Measurements from ENCODE around the gene STAB2.

Gene STAB2

DNA sequence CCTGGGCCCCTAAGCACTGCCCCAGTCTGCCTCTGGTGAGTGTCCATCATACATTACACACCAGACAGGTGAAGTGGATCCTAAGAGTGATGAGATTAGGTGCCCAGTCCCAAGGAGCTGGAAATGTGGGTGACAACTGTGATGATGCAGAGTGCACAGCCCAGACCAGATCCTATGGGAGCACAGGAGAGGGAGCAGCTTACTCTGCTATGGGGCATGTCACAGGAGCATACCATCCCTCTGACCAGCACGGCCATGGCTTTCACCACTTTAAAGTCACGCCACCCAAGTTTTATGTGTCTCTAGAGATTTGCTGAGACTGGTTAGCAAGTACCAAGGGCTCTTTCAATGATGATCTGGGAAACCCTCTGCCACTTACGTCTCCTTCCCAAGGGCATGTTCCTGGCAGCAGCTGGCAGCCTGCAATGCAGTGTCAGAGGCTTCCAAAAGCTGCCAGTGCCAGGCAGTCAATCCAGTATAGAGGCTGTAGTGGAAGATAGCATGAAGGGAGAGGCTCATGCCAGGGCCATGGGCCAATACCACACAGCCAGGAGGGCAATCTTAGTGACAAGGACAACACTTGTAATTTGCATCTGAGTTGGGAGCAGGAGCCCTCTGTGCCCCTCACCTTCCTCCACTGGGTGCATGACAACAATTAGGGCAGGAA lies 40.2 kb downstream of the STAB2 start:
- no peak overlapping the region for H3K4me3 ChIP-seq (ENCODE audit: control insufficient read depth, low read depth, low read length)
- DNase-seq (ENCODE audit: low read depth) = no peak

DNA sequence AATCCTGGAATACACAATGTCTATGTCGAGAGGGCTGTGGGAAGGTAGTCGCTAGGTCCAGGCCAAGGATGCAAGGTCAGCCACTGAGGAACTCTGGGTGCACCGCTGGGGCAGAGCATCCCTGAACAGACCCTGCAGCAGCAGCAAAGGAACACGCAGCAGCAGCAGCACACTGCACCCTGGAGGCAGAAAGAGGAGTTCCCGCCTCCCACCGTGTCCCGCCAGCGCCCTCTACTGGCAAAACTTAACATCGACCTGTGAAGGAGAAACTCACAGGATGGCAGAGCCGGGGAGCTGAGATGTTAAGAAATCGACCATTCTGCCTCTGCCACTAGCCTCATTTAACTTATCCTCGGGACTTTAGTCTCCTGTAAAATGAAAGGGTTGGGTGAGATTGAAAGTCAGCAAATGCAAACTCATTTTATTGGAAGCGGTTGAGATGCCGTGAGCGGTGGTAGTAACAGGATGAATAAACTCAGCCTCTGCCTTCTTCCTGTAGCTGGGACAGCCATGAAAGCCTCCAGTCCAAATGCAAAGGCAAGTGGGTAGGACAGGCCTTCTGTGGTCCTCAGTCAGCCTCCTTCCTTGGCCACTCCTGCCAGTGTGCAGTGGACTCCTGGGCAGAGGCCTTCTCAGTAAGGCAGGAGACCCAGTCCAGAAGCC lies 45.6 kb downstream of the STAB2 start:
- no peak overlapping the region for H3K4me3 ChIP-seq (ENCODE audit: control insufficient read depth, low read depth, low read length)
- DNase-seq (ENCODE audit: low read depth) = no peak
- TF ChIP-seq, protein P1, sequence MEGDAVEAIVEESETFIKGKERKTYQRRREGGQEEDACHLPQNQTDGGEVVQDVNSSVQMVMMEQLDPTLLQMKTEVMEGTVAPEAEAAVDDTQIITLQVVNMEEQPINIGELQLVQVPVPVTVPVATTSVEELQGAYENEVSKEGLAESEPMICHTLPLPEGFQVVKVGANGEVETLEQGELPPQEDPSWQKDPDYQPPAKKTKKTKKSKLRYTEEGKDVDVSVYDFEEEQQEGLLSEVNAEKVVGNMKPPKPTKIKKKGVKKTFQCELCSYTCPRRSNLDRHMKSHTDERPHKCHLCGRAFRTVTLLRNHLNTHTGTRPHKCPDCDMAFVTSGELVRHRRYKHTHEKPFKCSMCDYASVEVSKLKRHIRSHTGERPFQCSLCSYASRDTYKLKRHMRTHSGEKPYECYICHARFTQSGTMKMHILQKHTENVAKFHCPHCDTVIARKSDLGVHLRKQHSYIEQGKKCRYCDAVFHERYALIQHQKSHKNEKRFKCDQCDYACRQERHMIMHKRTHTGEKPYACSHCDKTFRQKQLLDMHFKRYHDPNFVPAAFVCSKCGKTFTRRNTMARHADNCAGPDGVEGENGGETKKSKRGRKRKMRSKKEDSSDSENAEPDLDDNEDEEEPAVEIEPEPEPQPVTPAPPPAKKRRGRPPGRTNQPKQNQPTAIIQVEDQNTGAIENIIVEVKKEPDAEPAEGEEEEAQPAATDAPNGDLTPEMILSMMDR (IDR thresholded peaks at IDR 0.05; ENCODE audit: control insufficient read depth, insufficient read depth, low read depth, low read length, missing control alignments) = peak; percentile 91

More for the DNA sequence above, 40.2 kb downstream of the STAB2 start:
- TF ChIP-seq, protein P1 (IDR thresholded peaks at IDR 0.05; ENCODE audit: control insufficient read depth, insufficient read depth, low read depth, low read length, missing control alignments) = no peak

DNA sequence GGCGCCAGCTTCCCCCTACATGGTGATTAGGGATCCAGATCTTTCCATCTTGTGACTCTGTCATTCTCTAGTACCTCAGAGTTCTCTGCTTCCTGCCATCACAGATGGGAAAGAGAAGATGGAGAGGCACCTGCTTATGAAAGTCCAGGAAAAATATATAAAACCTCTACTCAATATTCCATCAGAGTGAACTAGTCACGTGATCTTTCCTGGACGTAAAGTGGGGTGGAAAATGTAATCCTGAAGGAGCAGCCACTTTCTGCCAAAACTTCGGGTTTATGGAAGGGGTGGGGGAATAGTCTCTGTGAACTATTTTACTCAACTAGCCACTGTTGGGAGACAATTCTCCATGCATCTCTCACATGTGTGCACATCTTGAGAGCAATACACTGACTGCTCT lies 47.7 kb downstream of the STAB2 start:
- no peak overlapping the region for H3K4me3 ChIP-seq (ENCODE audit: control insufficient read depth, low read depth, low read length)
- DNase-seq (ENCODE audit: low read depth) = no peak
- TF ChIP-seq, protein P1 (IDR thresholded peaks at IDR 0.05; ENCODE audit: control insufficient read depth, insufficient read depth, low read depth, low read length, missing control alignments) = no peak

DNA sequence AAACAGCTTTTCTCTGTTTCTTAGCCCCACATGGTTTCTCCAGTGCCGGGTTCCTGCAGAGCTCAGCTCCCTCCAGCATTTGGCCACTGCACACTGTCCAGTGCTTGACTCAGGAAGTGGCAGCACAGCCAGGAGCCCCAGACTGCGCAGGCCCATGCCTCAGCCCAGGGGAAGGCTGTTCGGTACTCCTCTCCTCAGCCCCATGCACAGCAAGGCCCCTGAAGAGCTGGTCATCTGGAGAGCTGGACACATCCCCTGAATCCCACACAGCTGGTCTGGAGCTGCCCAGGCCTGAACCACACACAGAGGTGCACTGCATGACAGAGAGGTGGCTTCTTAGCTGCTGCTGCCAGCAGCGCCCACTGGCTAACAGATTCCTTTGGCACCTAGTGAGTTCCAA lies 48.3 kb downstream of the STAB2 start:
- TF ChIP-seq, protein P1 (IDR thresholded peaks at IDR 0.05; ENCODE audit: control insufficient read depth, insufficient read depth, low read depth, low read length, missing control alignments) = no peak
- DNase-seq (ENCODE audit: low read depth) = no peak
- no peak overlapping the region for H3K4me3 ChIP-seq (ENCODE audit: control insufficient read depth, low read depth, low read length)

DNA sequence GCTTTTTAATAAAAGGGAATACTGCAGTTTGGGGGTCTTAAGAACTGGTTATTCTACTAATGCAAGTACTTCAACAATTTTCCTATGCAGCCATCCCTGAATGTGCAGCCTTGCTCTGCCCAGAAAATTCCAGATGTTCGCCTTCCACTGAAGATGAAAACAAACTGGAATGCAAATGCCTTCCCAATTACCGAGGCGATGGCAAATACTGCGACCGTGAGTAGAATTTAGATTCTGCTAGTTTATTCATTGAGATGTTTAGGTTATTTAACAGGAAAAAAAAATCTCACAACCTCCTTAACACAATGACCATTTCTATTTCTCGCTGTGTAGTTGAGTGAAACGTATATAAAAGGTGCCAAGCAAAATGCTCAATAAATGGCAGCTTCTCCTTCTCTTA lies 49.9 kb downstream of the STAB2 start:
- TF ChIP-seq, protein P1 (IDR thresholded peaks at IDR 0.05; ENCODE audit: control insufficient read depth, insufficient read depth, low read depth, low read length, missing control alignments) = no peak
- no peak overlapping the region for H3K4me3 ChIP-seq (ENCODE audit: control insufficient read depth, low read depth, low read length)
- DNase-seq (ENCODE audit: low read depth) = no peak

DNA sequence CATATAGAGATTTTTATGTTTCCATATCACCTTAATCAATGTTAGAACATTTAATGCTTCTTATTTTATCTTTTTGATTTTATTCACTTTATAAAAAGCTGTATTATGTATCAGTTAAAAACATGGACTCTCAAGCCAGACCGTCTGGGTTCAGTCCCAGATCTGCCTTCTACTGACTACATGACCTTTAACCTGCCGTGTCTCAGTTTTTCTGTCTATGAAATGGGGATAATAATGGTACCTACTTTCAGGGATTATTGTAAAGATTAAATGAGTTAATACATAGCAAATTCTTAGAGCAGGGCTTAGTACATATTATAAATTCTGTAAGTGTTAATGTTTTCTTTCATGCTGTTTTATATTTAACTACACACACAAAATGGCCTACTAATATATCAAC lies 50.4 kb downstream of the STAB2 start:
- TF ChIP-seq, protein P1 (IDR thresholded peaks at IDR 0.05; ENCODE audit: control insufficient read depth, insufficient read depth, low read depth, low read length, missing control alignments) = no peak
- no peak for DNase-seq (ENCODE audit: low read depth)
- H3K4me3 ChIP-seq (ENCODE audit: control insufficient read depth, low read depth, low read length) = no peak overlapping the region
